ENCODE measurements around the gene TAOK3. TPM values are rescaled to one million over a fixed set of nuclear protein-coding genes. Genes with fewer than 3 reads are reported as not detected.

TAOK3 gene
- total and polyA plus RNA-seq, 2 donors (not counting 3 experiments of a cell fraction or from before 2014, with no cell fraction given): 11.3 to 23.1 TPM

- DNase-seq (ENCODE audit: low read depth, low spot score) (no peak), FAIRE-seq (no peak)
- no peak overlapping the region for H3K9ac ChIP-seq (replicated peaks; ENCODE audit: extremely low read depth, insufficient read depth, low read length)
- H2AFZ ChIP-seq (ENCODE audit: low read depth, low read length): no peak overlapping the region
- H3K27ac ChIP-seq (ENCODE audit: insufficient read depth, low read depth, low read length): no peak overlapping the region
- CTCF ChIA-PET: interaction anchor here (1.4 to 1.5 kb wide), 2 partner anchors 9 to 20 kb away, joined by 3 read pairs; partner anchors contain the start of gene PEBP1
- no peaks in the 10 kb centered on the region for H3K9me3 ChIP-seq (replicated peaks; ENCODE audit: control insufficient read depth, insufficient read depth, low read length)
- H3K4me3 ChIP-seq (replicated peaks in 1 of 3; ENCODE audit: insufficient read depth in 1 of 3, low read depth in 1 of 3, low read length in 3 of 3): no peak overlapping the region
- POLR2A ChIA-PET: no interaction called here
- no peak overlapping the region for H3K4me2 ChIP-seq (ENCODE audit: insufficient read depth, low read length)
- H3K4me1 ChIP-seq (ENCODE audit: control insufficient read depth, extremely low read depth, insufficient read depth, low read length): no peaks in the 10 kb centered on the region
- dilution Hi-C loops (cut with MboI; ENCODE audit: extremely low pct_ligation_motif_present, low sequenced_read_pairs): no loop called here
- intact Hi-C loops (cut with micrococcal nuclease): no loop called here
- no peaks in the 10 kb centered on the region for H3K9me1 ChIP-seq (replicated peaks; ENCODE audit: control insufficient read depth, extremely low read depth, insufficient read depth, low read length)
- BruUV-seq (replicated peaks): TSS peak; percentile 83
- H3K27me3 ChIP-seq (ENCODE audit: control insufficient read depth in 2 of 2, insufficient read depth in 2 of 2, low read length in 2 of 2): no peaks in the 10 kb centered on the region
- no peak for TF ChIP-seq FOS (IDR thresholded peaks at IDR 0.05; ENCODE audit: borderline replicate concordance, insufficient read depth, low read length)
- no peak for TF ChIP-seq JUN (IDR thresholded peaks at IDR 0.05; ENCODE audit: borderline replicate concordance, insufficient read depth, insufficient read length, low read depth)
- TF ChIP-seq CTCF (IDR thresholded peaks at IDR 0.05; ENCODE audit: extremely low read depth in 1 of 2, insufficient read depth in 1 of 2, low read depth in 1 of 2, low read length in 2 of 2): no peak
- TF ChIP-seq MYC (IDR thresholded peaks at IDR 0.05; ENCODE audit: low read depth, low read length): no peak
- TF ChIP-seq POLR2AphosphoS5 (IDR thresholded peaks at IDR 0.05; ENCODE audit: insufficient read depth, low read depth, low read length): no peak
- no peak for TF ChIP-seq EZH2 (IDR thresholded peaks at IDR 0.05; ENCODE audit: borderline replicate concordance, low read depth, low read length, severe bottlenecking)
- no peak for TF ChIP-seq MAX (IDR thresholded peaks at IDR 0.05; ENCODE audit: insufficient read depth, insufficient read length)
- no peak for TF ChIP-seq POLR2A (IDR thresholded peaks at IDR 0.05; ENCODE audit: low read depth, low read length)
- no peak for TF ChIP-seq GATA2 (IDR thresholded peaks at IDR 0.05; ENCODE audit: insufficient read depth, insufficient read length, low read depth, low read length)
- H3K79me2 ChIP-seq (ENCODE audit: control insufficient read depth, insufficient read depth, low read length): no peaks in the 10 kb centered on the region
- no peaks in the 10 kb centered on the region for H4K20me1 ChIP-seq (replicated peaks; ENCODE audit: control insufficient read depth, extremely low read depth, insufficient read depth, low read length)
- peaks cover 9 to 23% of the 10 kb centered on the region in 2 experiments for H3K36me3 ChIP-seq (ENCODE audit: control insufficient read depth in 2 of 2, extremely low read depth in 1 of 2, insufficient read depth in 2 of 2, low read length in 2 of 2)
Observed at GRCh38 chr12:118145113-118145797, 227.5 kb downstream of the TAOK3 start.

Data from endothelial cell of umbilical vein (primary cell).